HG03354 (cell line): Measurements from ENCODE around the gene PLXNB1.
"Not testable (repeated sequence)": the region's sequence is repeated elsewhere in the genome, so short reads cannot be mapped to it uniquely, and the experiment has no call there.

ENCODE experiments used
- ATAC-seq: cut with Tn5 transposase; IDR thresholded peaks from one replicate; pipeline ENCODE4 v1.9.1; 2021; ENCODE audit warnings: mild to moderate bottlenecking; ENCODE audit not compliant: unreplicated experiment, poor library complexity, severe bottlenecking

PLXNB1 gene

DNA sequence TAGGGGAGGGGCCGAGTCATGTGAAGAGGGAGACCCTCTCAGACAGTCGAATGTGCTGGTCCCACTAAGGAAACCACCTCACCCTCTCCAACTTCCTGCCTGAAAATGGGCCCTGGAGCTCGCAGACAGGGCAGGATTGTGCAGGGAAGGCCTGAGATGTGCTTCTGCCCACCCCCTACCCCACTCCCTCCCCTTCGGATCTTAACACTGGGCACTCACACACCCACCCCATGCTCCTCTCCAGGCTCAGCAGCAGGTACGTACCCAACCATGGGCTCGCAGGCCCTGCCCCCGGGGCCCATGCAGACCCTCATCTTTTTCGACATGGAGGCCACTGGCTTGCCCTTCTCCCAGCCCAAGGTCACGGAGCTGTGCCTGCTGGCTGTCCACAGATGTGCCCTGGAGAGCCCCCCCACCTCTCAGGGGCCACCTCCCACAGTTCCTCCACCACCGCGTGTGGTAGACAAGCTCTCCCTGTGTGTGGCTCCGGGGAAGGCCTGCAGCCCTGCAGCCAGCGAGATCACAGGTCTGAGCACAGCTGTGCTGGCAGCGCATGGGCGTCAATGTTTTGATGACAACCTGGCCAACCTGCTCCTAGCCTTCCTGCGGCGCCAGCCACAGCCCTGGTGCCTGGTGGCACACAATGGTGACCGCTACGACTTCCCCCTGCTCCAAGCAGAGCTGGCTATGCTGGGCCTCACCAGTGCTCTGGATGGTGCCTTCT is 36.7 kb upstream of the PLXNB1 start:
- ATAC-seq, result peak; percentile 31

DNA sequence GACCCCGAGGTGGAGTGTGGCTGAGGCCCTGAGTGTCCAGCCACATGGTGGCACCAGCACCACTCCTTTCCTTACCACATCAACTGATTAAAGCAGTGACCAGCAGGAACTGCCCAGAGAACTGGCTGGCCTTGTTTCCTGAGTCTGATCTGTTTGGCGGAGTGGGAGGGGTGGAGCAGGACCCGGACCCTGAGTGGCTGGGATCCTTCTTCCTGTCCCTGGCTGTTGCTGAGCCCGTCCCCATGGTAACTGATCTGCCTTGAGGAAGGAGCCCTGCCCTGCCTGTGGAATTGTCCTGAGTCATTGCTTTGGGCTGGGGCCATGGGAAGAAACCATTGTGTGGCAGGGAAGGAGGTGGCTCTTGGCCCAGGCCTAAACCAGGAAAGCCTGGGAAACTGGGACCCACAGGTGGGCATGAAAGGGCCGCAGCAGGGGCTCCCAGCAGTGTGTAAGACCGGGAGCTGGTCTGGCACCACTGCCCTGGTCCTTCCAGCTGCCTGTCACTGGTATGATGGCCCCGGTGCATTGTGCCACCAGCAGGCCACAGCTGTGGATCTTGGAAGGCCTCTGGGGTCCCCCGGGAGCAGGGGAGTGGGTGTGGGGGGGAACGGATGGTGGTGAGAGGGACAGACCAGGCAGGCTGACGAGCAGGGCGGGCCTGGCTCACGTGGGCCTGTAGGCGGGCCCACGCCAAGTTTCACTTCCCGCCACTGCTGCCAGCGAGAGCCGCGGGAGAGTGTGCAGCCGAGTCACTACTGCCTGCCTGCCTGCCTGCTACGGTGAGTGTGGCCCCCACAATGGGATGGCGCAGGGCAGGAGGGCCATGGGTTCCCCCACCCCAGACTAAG is 35.9 kb upstream of the PLXNB1 start:
- peak; percentile 87 for ATAC-seq

DNA sequence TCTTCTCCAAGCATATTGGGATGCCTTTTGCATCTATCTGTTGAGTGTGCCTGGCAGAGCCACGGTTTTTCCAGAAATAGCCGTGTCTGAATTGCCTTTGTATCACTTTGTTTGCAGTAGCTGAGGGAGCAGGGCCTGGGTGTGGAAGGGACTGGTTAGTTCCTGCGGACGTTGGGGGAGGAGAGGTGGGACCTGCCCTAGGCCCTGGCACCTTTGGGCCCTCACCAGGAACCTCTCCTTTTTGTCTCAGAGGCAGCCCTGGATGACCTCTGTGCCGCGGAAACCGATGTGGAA is 35.3 kb upstream of the PLXNB1 start:
- no peak for ATAC-seq

DNA sequence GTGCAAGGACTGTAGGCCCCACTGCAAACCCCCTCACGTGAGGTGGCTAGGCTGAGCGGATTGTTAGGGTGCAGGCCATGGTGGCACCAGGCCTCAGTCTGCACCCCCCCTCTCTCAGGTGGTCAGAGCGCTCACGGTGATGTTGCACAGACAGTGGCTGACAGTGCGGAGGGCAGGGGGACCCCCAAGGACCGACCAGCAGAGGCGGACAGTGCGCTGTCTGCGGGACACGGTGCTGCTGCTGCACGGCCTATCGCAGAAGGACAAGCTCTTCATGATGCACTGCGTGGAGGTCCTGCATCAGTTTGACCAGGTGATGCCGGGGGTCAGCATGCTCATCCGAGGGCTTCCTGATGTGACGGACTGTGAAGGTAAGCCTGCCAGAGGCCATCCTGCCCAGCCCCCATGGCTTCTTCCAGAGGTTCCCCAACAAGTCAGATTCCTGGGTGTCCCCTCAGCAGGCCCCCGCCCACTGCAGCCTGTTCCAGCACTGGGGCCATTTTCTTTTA is 34.9 kb upstream of the PLXNB1 start:
- no peak for ATAC-seq

GRCh38 chr3:48463703-48464102 is 33.8 kb upstream of the PLXNB1 start:
- ATAC-seq, result no peak

DNA sequence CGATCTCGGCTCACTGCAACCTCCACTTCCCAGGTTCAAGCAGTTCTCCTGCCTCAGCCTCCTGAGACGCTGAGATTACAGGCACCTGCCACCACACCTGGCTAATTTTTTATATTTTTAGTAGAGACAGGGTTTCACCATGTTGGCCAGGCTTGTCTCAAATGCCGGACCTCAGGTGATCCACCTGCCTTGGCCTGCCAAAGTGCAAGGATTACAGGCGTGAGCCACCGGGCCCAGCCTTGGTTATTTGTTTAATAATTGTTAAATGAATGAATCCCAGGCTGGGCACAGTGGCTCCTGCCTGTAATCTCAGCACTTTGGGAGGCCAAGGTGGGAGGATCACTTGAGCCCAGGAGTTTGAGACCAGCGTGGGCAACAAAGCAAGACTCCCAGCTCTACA is 31.9 kb upstream of the PLXNB1 start:
- not testable (repeated sequence) for ATAC-seq

DNA sequence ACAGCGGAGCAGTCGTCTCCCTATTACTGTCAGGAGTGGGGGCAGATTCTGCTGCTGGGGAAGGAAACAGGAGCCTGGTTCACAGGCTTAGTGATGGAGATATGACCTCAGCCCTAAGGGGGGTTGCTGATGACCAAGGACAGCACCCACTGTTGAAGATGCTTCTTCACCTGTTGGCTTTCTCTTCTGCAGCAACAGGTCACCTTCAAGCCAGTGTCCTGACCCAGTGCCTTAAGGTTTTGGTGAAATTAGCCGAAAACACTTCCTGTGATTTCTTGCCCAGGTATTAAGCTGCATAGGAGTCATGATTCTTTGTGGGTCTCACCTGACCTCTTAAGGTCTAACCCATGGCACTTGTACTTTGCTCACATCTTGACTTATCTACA is 30.6 kb upstream of the PLXNB1 start:
- ATAC-seq, result no peak

- ATAC-seq, result no peak
Observed at GRCh38 chr3:48459773-48460516, 30.1 kb upstream of the PLXNB1 start.

DNA sequence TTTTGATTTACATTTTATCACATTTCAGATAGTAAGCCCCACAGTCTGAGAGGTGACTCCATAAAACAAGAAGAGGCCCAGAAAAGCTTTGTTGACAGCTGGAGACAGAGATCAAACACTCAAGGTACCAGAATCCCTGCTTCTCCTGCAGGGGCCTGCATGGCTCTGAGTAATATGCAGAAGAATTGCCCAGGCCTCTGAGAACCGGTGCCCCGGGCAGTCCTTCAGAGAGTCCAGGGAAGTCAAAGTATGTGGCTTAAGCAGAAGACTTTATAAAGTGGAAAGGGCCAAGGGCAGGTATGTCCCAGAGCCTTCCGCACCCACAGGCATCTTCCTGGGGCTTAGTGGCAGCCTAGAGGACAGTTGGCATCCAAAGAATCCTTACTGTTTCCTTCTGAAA is 29.4 kb upstream of the PLXNB1 start:
- ATAC-seq, result no peak

DNA sequence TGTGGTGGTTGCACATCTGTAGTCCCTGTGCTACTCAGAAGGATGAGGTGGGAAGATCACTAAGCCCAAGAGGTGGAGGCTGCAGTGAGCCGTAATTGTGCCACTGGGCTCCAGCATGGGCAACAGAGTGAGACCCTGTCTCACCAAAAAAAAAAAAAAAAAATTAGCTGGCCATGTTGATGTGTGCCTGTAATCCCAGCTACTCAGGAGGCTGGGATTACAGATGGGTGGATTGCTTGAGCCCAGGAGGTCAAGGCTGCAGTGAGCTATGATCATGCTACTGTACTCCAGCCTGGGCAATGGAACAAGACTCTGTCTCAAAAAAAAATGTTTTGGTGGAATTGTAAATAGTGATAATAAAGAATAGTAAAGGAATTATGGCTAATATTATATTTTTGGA is 26.6 kb upstream of the PLXNB1 start:
- ATAC-seq, result no peak

- ATAC-seq, result no peak
Observed at GRCh38 chr3:48451270-48451669, 21.4 kb upstream of the PLXNB1 start.

- ATAC-seq, result peak; percentile 86
Observed at GRCh38 chr3:48446425-48447193, 16.7 kb upstream of the PLXNB1 start, which contains the start of gene ATRIP. ATRIP (plus strand) TSS chr3:48446737; CDS start chr3:48446846, 109 bp downstream.

GRCh38 chr3:48446043-48446424 is 16.1 kb upstream of the PLXNB1 start:
- no peak for ATAC-seq

DNA sequence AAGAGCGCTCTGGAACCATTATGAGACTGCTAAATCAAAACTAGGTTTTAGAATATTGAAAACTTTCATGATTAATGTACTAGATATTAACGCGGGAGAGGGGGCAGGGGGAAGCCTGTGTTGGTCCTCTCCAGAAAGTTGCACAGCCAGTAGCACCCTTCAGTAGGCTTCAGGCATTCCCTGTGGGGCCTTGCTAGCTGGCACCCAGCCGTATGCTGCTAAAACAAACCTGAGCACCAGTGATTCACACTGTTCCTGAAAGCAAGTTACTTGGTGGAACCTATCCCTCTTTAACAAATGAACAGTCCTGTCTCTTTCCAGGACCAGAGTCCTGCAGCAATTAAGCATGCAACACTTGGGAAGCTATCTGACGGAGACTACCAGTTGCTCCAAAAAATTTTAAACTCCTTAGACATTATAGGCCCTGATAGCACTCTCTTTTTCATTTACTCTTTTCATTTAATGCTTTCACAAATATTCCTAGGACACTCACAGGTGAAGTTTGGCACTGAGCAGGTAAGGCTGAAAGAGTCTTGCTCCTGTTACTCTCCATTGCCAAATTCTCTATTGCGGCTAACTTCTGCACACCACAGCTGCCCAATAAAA is 15.5 kb upstream of the PLXNB1 start:
- ATAC-seq, result no peak

DNA sequence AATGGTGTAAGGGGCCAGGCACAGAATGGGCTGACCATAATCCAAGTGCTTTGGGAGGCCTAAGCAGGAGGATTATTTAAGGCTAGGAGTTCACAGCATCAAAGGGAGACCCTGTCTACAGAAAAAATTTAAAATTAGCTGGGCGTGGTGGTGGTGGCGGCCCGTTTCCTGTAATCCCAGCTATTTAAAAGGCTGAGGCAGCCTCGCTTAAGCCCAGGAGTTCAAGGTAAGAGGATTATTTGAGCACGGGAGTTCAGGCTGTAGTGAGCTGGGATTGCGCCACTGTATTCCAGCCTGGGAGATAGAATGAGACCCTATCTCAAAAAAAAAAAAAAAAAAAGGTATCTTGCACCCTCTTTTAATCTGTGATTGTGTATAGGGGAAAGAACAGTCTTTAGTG is 12.1 kb upstream of the PLXNB1 start:
- ATAC-seq, result no peak

GRCh38 chr3:48440590-48440958 is 10.7 kb upstream of the PLXNB1 start:
- peak; percentile 6 for ATAC-seq

DNA sequence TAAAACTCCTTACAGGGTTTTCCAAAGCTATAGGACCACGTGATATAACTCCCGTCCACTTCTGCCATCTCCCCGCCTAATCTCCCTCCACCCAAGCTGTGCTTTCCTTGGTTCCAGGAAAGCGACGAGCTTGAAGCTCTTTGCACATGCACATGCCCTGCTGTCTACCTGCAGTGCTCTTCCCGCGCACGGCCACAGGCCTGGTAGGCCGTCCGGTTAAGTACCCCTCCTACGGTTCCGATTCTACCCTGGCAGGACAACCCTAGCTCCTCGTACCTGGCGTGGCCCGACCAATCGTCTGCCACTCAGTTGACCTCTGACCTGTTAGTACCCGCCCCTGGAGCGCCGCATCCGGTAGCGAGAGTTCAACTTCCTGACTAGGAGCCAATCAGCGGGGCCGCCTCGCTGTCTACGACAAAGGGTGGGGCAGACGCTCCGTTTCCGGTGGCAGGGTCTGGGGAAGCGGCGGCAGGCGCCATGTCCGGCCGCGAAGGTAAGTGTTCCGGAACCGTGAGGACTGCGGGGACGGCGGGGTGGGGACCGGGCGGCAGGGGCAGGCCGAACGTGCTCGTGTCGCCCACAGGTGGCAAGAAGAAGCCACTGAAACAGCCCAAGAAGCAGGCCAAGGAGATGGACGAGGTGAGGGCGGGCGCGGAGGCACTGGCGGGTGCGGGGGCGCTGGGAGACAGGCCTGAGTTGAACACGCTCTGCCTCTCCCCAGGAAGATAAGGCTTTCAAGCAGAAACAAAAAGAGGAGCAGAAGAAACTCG is 10.1 kb upstream of the PLXNB1 start, which contains the start of the genes CCDC51 and TMA7:
Gene CCDC51, minus strand, starts transcription at position 300 of the 770 bp plus-strand sequence. CDS start 4,991 bp downstream, outside the sequence.
Gene TMA7, plus strand, starts transcription at position 438 of the 770 bp plus-strand sequence. Its CDS starts 40 bp downstream, at position 478.
- ATAC-seq, result peak; percentile 96

DNA sequence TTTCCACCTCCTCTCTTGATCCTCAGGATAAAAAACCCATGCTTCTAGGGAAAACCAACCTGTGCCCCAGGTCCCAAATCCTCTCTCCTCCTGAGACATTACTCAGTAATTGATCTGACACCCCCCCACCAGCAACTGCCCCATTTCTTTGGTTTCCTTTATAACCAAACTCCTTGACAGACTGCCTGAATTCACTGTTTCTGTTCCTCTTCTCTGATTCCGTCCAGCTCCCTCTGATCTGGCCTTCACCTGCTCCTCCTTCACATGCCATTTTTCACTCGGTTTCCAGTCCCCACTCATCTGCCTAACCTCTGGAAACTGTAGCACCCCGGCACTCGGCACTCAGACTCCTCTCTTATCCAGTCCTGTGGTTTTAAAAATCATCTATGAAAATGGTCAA is 7.9 kb upstream of the PLXNB1 start:
- no peak for ATAC-seq
